Lung (tissue), 12 donors: Measurements from ENCODE around the gene CLEC10A. TPM values are rescaled to one million over a fixed set of nuclear protein-coding genes. Genes with fewer than 3 reads are reported as not detected.
A peak's percentile ranks its signal among the peaks of the same experiment; 100 is the strongest.

Experiments
- ATAC-seq: fragments of 200-7000 bp; cut with Tn5 transposase; one replicate; pipeline ENCODE4 v1.9.1; 2020; ENCODE audit warnings: moderate number of reproducible peaks; ENCODE audit not compliant: insufficient read depth, low FRiP score
- DNase-seq, 3 donors: peaks; one replicate each; pipeline ENCODE4 v3.0.0-alpha.2; 2013 to 2017
- H3K27ac ChIP-seq, 2 donors: one replicate each; pipeline ENCODE4 v1.5.1; 2013; ENCODE audit warnings: mild to moderate bottlenecking in 2 of 2, moderate library complexity in 2 of 2, control low read depth in 1 of 2, inconsistent platforms in 1 of 2, low read depth in 1 of 2, low read length in 1 of 2
- H3K27me3 ChIP-seq, 3 donors: one replicate each; pipeline ENCODE4 v1.5.1; 2013; ENCODE audit warnings: low read length in 2 of 3; ENCODE audit not compliant: control insufficient read depth in 3 of 3, insufficient read depth in 3 of 3
- H3K36me3 ChIP-seq, 4 donors: one replicate each; pipeline ENCODE4 v1.5.1; 2013; ENCODE audit warnings: low read length in 4 of 4, mild to moderate bottlenecking in 1 of 4, moderate library complexity in 1 of 4; ENCODE audit not compliant: control insufficient read depth in 4 of 4, insufficient read depth in 4 of 4
- H3K4me1 ChIP-seq, 5 donors: one replicate each; pipeline ENCODE4 v1.5.1; 2013; ENCODE audit warnings: low read length in 5 of 5, mild to moderate bottlenecking in 2 of 5, moderate library complexity in 1 of 5; ENCODE audit not compliant: control insufficient read depth in 5 of 5, insufficient read depth in 5 of 5
- H3K4me3 ChIP-seq: one replicate; pipeline ENCODE4 v1.5.1; 2013; ENCODE audit warnings: mild to moderate bottlenecking, control low read depth, moderate library complexity
- H3K9ac ChIP-seq, 2 donors: one replicate each; pipeline ENCODE4 v1.5.1; 2013; ENCODE audit warnings: low read length in 2 of 2, control low read depth in 1 of 2; ENCODE audit not compliant: insufficient read depth in 1 of 2
- H3K9me3 ChIP-seq, 4 donors: one replicate each; pipeline ENCODE4 v1.5.1; 2013; ENCODE audit warnings: low read length in 3 of 4, mild to moderate bottlenecking in 1 of 4, moderate library complexity in 1 of 4; ENCODE audit not compliant: control insufficient read depth in 4 of 4, insufficient read depth in 3 of 4
- WGBS, 2 donors: extraction: QIAGEN DNeasy Blood & Tissue Kit; methylation state at CpG; one replicate each; pipeline ENCODE4 v1.1.7; 2013; 5-methylcytosine and 5-hydroxymethylcytosine counted together
- polyA plus RNA-seq, 2 donors: library from polyadenylated mRNA; stranded (reverse); fragments of 200-250 nt; gene quantifications; one replicate each; pipeline ENCODE4 v1.2.1, GENCODE V29; 2013
- total RNA-seq, 2 donors: library from RNA; depleted of rRNA in 1 of 2; stranded (reverse); fragments of >200 nt in 1 of 2; gene quantifications; one replicate each; pipeline ENCODE4 v1.2.1, GENCODE V29; 2014 to 2021
- TF ChIP-seq, protein P1 (sequence below): IDR thresholded peaks from 2 replicates; pipeline ENCODE4 v1.5.1; 2012; ENCODE audit warnings: mild to moderate bottlenecking; ENCODE audit errors: control extremely low read depth, extremely low read depth
- donor health status: control.
- donor health status: control.
- donor health status: Bipolar disorder and iron deficiency.
- donor health status: healthy.
- donor health status: DM: yes; HTN: yes; CAD: no.

CLEC10A gene
- total and polyA plus RNA-seq, 4 donors: 3.7 to 18.4 (median 9.0) TPM

DNA sequence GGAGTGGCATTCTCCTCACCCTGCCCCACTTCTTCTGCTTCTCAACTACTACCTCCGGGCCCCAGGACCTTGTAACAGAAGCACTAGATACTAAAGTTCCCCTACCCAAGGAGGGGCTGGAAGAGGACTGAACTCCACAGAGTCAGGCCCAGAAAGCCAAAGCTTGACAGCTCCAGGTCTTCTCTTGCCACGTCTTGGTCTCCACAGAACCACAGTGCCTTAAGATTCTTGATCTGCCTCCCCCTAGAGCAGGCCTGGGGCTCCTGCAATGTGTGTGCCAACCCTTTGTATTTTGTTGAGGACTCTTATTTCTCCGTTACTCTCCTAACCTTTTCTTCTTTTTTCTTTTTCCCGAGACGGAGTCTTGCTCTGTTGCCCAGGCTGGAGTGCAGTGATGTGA, 40.2 kb downstream of the CLEC10A start:
- Histone ChIP-seq H3K36me3 (no peaks in the 10 kb centered on the region), H3K4me1 (peaks cover 0 to 30% (median 8%) of the 10 kb centered on the region in 5 donors), H3K27me3 (peaks cover 0 to 16% (median 13%) of the 10 kb centered on the region in 3 donors), H3K9me3 (no peaks in the 10 kb centered on the region), H3K4me3 (no peak overlapping the region), H3K9ac (no peak overlapping the region), H3K27ac (no peak overlapping the region)
- TF ChIP-seq, protein P1, sequence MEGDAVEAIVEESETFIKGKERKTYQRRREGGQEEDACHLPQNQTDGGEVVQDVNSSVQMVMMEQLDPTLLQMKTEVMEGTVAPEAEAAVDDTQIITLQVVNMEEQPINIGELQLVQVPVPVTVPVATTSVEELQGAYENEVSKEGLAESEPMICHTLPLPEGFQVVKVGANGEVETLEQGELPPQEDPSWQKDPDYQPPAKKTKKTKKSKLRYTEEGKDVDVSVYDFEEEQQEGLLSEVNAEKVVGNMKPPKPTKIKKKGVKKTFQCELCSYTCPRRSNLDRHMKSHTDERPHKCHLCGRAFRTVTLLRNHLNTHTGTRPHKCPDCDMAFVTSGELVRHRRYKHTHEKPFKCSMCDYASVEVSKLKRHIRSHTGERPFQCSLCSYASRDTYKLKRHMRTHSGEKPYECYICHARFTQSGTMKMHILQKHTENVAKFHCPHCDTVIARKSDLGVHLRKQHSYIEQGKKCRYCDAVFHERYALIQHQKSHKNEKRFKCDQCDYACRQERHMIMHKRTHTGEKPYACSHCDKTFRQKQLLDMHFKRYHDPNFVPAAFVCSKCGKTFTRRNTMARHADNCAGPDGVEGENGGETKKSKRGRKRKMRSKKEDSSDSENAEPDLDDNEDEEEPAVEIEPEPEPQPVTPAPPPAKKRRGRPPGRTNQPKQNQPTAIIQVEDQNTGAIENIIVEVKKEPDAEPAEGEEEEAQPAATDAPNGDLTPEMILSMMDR: no peak
- 92 to 95% methylated on average over 5 of the region's 5 CpGs for WGBS, 2 donors
- DNase-seq: no peak
- ATAC-seq: no peak

DNA sequence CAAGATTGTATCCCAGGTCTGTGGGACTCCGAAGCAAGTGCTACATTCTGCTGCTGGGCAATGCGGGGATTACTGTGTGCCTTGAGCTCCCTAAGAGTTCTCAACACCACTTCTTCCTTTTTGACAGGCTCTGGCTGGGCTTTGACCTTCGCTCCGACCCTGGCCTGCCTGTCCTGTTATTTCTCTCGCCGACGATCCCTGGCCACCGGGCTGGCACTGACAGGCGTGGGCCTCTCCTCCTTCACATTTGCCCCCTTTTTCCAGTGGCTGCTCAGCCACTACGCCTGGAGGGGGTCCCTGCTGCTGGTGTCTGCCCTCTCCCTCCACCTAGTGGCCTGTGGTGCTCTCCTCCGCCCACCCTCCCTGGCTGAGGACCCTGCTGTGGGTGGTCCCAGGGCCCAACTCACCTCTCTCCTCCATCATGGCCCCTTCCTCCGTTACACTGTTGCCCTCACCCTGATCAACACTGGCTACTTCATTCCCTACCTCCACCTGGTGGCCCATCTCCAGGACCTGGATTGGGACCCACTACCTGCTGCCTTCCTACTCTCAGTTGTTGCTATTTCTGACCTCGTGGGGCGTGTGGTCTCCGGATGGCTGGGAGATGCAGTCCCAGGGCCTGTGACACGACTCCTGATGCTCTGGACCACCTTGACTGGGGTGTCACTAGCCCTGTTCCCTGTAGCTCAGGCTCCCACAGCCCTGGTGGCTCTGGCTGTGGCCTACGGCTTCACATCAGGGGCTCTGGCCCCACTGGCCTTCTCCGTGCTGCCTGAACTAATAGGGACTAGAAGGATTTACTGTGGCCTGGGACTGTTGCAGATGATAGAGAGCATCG, 41.8 kb downstream of the CLEC10A start:
- 85 to 87% methylated on average over 19 of the region's 19 CpGs for WGBS, 2 donors
- H3K36me3 ChIP-seq: no peaks in the 10 kb centered on the region
- ATAC-seq: no peak
- H3K4me1 ChIP-seq: peaks cover 0 to 21% (median 8%) of the 10 kb centered on the region in 5 donors
- DNase-seq: no peak
- peaks cover 0 to 7% (median 4%) of the 10 kb centered on the region in 3 donors for H3K27me3 ChIP-seq
- H3K4me3 ChIP-seq: no peak overlapping the region
- no peak overlapping the region for H3K27ac ChIP-seq
- H3K9me3 ChIP-seq: no peaks in the 10 kb centered on the region
- no peak overlapping the region for H3K9ac ChIP-seq
- TF ChIP-seq, protein P1: no peak

DNA sequence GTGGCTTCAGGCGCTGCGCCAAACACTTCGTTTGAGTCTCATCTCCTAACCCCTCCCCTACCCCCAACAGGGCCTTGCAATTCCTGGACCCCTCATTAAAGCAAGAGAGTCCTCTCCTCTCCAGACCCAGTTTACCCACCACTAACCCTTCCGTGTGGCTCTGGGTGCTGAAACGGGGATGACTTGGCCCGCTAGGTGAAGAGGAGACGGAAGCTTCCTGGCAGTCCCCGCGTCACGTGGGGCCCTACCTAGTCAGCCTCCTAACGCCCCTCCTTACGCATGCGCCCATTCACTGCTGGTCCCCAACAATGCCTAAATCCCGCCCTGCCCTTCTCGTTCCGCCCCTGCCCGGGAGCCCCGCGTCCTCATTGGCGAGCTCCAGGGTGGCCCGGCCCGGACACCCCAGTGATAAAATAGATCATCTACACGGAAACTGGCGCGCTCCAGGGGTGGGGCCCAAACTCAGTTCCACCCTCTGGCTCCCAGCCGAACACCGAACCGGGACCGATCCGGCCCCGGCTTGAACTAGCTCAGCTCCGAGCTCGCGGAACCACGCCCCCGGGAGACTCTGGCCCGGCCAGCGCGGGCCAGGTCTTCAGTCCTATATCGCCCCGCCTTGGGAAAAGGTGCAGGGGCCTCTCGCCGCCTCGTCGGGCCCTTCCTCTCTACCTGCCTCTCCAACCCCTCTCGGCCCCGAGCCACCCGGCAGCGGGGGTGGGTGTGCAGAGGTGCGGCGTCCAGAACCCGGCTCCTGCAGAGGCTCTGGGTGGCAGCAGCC, 44.3 kb downstream of the CLEC10A start, which contains the start of gene SLC16A13:
SLC16A13 (plus strand) TSS at position 425 of the 778 bp plus-strand sequence. CDS start 368 bp downstream, outside the sequence.
- DNase-seq (peak; percentile 94 to 97 (median 96)), ATAC-seq (peak; percentile 93)
- H3K36me3 ChIP-seq: no peaks in the 10 kb centered on the region
- H3K4me3 ChIP-seq: peak within 1 kb of the TSS; percentile 59
- WGBS, 2 donors: 1% methylated on average over 50 to 52 of the region's 52 CpGs
- no peaks in the 10 kb centered on the region for H3K9me3 ChIP-seq
- peaks cover 0 to 13% (median 4%) of the 10 kb centered on the region in 5 donors for H3K4me1 ChIP-seq
- TF ChIP-seq, protein P1: no peak
- peak within 1 kb of the TSS in 1 of 2 donors; percentile 73 for H3K9ac ChIP-seq
- H3K27me3 ChIP-seq: no peaks in the 10 kb centered on the region
- H3K27ac ChIP-seq: peak within 1 kb of the TSS; percentile 29 to 92
